ENCODE results near the gene FMNL2.

GRCh38 chr2:152486737-152487400, 151.9 kb downstream of the FMNL2 start:
- TF ChIP-seq CTCF (IDR thresholded peaks at IDR 0.05; ENCODE audit: low read length): no peak
- no peak for TF ChIP-seq EZH2phosphoT487 (IDR thresholded peaks at IDR 0.05; ENCODE audit: low read length)

All from MM.1S (cell line).